ENCODE results near the gene RTN4. TPM values are rescaled to one million over a fixed set of nuclear protein-coding genes. Genes with fewer than 3 reads are reported as not detected.

RTN4 gene
- total and polyA plus RNA-seq, 2 of the 4 experiments (the other 2 are of a cell fraction) = 77.8 to 588 TPM

DNA sequence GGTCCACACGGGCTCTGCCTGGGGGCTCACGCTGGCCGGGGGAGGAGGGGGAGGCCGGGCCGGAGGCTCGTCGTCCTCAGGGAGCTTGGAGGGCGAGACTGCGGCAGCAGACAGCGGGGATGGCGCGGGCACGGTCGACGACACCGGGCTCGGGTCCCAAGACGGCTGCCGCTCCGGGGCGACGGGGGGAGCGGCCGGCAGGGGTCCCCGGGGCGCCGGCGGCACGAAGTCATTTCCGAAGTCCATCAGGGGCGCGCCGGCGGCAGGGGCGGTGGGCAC is 491 bp downstream of the RTN4 start (continued):
- TF ChIP-seq, protein P1, sequence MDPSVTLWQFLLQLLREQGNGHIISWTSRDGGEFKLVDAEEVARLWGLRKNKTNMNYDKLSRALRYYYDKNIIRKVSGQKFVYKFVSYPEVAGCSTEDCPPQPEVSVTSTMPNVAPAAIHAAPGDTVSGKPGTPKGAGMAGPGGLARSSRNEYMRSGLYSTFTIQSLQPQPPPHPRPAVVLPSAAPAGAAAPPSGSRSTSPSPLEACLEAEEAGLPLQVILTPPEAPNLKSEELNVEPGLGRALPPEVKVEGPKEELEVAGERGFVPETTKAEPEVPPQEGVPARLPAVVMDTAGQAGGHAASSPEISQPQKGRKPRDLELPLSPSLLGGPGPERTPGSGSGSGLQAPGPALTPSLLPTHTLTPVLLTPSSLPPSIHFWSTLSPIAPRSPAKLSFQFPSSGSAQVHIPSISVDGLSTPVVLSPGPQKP (IDR thresholded peaks at IDR 0.05; ENCODE audit: borderline replicate concordance, low read depth, low read length) = no peak
- no peak for TF ChIP-seq BHLHE40 (IDR thresholded peaks at IDR 0.05; ENCODE audit: low read depth, low read length)
- TF ChIP-seq CHD1 (IDR thresholded peaks at IDR 0.05; ENCODE audit: low read depth, low read length) = no peak
- no peak for TF ChIP-seq FOS (IDR thresholded peaks at IDR 0.05; ENCODE audit: low read depth, low read length)
